Vagina (tissue), 2 donors: ENCODE measurements around the gene EVPLL. TPM values are rescaled to one million over a fixed set of nuclear protein-coding genes. Genes with fewer than 3 reads are reported as not detected.

Source experiments
- DNase-seq, 2 donors: peaks; one replicate each; pipeline ENCODE4 v3.0.0-alpha.2; 2017; ENCODE audit errors: extremely low spot score in 2 of 2
- H3K27ac ChIP-seq: fragments of 200-600 bp; sonication (generic); one replicate; pipeline ENCODE4 v1.5.1; 2019
- H3K27me3 ChIP-seq: fragments of 200-600 bp; sonication (generic); one replicate; pipeline ENCODE4 v1.5.1; 2019
- H3K36me3 ChIP-seq, 2 donors: fragments of 200-600 bp; sonication (generic); one replicate each; pipeline ENCODE4 v1.5.1; 2017 to 2019
- H3K4me1 ChIP-seq: fragments of 200-600 bp; sonication (generic); one replicate; pipeline ENCODE4 v1.5.1; 2019
- H3K4me3 ChIP-seq, 2 donors: fragments of 200-600 bp; sonication (generic); 1 replicate in 1 of 2; 2 replicates in 1 of 2; pipeline ENCODE4 v1.5.1; 2016 to 2019
- H3K9me3 ChIP-seq: fragments of 200-600 bp; sonication (generic); one replicate; pipeline ENCODE4 v1.5.1; 2019
- POLR2A ChIP-seq, 2 donors: fragments of 450-650 bp; IDR thresholded peaks; one replicate each; pipeline ENCODE4 v1.6.1; 2017; ENCODE audit warnings: antibody characterized with exemption in 2 of 2, mild to moderate bottlenecking in 2 of 2, moderate library complexity in 2 of 2
- POLR2AphosphoS5 ChIP-seq, 2 donors: sonication (generic); formaldehyde crosslinking; IDR thresholded peaks; one replicate each; pipeline ENCODE4 v1.9.0; 2017; ENCODE audit warnings: antibody characterized with exemption in 2 of 2, mild to moderate bottlenecking in 2 of 2, low read depth in 1 of 2; ENCODE audit not compliant: insufficient read depth in 1 of 2
- intact Hi-C: fragments of 100-400 bp; cut with DNase I; formaldehyde crosslinking; loops from one replicate; pipeline ENCODE4 v1.15.1; 2023
- total RNA-seq: library from RNA; depleted of rRNA; stranded (reverse); fragments of >200 nt; gene quantifications from one replicate; pipeline ENCODE4 v1.2.3, GENCODE V29; 2016
- TF ChIP-seq, protein P1 (sequence below), 3 experiments: fragments of 450-650 bp in 2 of 3; fragments of 200-600 bp in 1 of 3; sonication (generic) in 1 of 3; IDR thresholded peaks; one replicate each; pipeline ENCODE4 v1.5.1; 2017 to 2019; ENCODE audit warnings: antibody characterized with exemption in 3 of 3, mild to moderate bottlenecking in 2 of 3, moderate library complexity in 2 of 3

Gene EVPLL
- total RNA-seq, 1 donor from 2014 or later, result 16.7 TPM

DNA sequence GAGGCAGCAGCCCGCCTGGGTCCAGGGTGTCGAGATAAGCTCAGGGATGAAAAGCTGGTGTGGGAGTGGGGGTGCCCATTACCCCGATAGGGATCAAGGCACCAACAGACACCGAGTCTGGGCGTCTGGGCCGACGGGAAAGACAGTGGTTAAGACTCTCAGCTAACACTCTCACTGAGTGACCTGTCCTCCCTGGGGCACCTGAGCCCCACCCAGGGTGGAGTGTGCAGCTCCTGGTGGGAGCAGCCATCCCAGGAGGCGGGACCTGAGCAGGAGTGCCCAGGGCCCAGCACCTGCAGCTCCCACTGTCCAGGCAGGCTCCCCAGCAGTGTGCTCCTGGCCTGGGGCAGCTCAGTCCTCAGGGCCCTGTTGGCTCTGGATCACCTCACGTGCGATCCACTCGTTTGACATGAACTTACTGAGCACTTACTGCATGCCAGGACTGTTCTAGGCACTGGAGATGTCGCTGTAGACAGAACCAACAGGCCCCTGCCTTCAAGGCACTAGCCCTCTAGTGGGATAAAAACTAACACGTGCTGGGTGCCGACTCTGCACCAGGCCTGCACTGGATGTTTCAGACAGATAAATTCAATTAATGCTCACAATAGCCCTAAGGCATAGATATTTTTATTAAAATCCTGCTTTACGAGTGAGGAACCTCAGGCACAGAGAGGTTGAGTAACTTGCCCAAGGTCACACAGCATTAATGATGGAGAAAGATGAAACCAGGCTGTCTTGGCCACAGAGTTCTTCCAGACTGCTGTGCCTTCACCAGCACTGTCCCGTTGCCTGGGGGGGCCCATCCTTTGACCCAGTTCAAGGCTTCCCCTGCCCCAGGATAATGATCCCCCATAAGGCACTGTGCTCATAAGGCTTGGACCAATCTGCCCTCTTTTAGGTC is 1.9 kb downstream of the EVPLL start:
- intact Hi-C loops, result no loop called here
- H3K4me1 ChIP-seq, result peaks cover 11% of the 10 kb centered on the region
- no peaks in the 10 kb centered on the region for H3K27me3 ChIP-seq
- H3K9me3 ChIP-seq, result no peaks in the 10 kb centered on the region
- no peaks in the 10 kb centered on the region for H3K36me3 ChIP-seq
- DNase-seq, result no peak
- no peak overlapping the region for H3K4me3 ChIP-seq
- TF ChIP-seq POLR2A (IDR thresholded peaks at IDR 0.05), result no peak
- TF ChIP-seq POLR2AphosphoS5 (IDR thresholded peaks at IDR 0.05; ENCODE audit: insufficient read depth in 1 of 2, low read depth in 1 of 2), result no peak
- TF ChIP-seq, protein P1, sequence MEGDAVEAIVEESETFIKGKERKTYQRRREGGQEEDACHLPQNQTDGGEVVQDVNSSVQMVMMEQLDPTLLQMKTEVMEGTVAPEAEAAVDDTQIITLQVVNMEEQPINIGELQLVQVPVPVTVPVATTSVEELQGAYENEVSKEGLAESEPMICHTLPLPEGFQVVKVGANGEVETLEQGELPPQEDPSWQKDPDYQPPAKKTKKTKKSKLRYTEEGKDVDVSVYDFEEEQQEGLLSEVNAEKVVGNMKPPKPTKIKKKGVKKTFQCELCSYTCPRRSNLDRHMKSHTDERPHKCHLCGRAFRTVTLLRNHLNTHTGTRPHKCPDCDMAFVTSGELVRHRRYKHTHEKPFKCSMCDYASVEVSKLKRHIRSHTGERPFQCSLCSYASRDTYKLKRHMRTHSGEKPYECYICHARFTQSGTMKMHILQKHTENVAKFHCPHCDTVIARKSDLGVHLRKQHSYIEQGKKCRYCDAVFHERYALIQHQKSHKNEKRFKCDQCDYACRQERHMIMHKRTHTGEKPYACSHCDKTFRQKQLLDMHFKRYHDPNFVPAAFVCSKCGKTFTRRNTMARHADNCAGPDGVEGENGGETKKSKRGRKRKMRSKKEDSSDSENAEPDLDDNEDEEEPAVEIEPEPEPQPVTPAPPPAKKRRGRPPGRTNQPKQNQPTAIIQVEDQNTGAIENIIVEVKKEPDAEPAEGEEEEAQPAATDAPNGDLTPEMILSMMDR (IDR thresholded peaks at IDR 0.05), result no peak
- no peak overlapping the region for H3K27ac ChIP-seq

DNA sequence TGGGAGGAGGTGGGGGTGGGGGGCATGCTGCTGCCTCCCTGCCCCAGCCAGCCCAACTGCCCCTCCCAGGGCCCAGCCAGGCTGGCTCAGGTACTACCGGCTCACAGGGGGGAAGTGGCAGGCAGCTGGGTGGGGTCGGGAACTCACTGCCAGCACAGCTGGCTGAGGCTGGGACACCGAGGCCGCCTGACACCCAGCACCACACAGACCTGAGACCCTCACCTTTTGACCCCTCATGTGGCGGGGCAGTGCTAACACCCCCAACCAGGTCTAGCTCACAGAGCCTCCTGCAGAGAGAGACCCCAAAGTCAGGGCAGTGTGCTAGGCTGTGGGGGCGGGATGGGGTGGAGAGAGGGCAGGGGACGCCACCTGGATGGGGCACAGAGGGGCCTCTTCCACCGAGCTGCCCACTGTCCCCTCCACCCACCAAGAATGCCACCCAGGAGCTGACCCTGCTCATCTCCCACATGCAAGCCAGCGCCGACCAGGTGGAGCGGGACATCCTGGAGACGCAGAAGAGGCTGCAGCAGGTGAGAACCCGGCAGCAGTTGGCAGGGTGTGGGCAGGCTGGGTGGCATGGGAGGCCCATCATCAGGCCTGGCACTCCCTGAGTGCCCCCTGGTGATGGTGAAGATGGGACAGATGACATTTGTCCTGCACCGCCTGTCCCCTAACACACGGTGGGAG is 3.0 kb downstream of the EVPLL start:
- peaks cover 11% of the 10 kb centered on the region for H3K4me1 ChIP-seq
- no peak overlapping the region for H3K4me3 ChIP-seq
- H3K27me3 ChIP-seq, result no peaks in the 10 kb centered on the region
- H3K9me3 ChIP-seq, result no peaks in the 10 kb centered on the region
- no peak for TF ChIP-seq POLR2AphosphoS5 (IDR thresholded peaks at IDR 0.05; ENCODE audit: insufficient read depth in 1 of 2, low read depth in 1 of 2)
- TF ChIP-seq, protein P1 (IDR thresholded peaks at IDR 0.05), result no peak
- no peak for DNase-seq
- H3K27ac ChIP-seq, result no peak overlapping the region
- intact Hi-C loops, result no loop called here
- no peaks in the 10 kb centered on the region for H3K36me3 ChIP-seq

DNA sequence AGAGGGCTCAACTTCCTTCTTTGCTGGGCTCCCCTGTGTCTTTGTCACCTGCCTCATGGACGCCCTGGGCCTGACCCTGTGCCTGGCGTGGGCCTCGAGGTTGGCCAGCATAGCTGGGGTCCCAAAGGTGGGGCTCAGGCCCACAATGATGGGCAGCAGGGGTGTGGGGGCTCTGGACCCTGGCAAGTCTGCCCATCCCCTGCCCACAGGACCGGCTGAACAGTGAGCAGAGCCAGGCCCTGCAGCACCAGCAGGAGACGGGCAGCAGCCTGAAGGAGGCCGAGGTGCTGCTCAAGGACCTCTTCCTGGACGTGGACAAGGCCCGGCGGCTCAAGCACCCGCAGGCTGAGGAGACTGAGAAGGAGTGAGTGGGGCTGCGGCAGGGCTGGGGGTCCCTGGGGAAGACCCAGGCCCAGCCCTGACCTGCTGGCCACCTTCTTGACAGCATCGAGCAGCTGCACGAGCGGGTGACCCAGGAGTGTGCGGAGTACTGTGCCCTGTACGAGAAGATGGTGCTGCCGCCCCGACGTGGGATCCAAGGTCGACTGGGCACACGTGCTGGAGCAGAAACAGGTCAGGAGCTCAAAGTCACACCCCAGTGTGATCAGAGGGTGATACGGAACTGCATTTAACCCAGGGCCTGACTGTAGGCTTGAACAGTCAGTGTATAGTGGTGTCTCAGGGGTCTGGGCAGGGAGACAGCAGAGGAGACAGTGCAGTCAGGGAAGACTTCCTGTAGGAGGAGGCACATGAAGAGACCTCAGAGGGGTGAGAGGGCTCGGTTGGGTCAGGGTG is 3.8 kb downstream of the EVPLL start:
- Histone ChIP-seq H3K27ac (no peak overlapping the region), H3K9me3 (no peaks in the 10 kb centered on the region), H3K4me3 (no peak overlapping the region), H3K4me1 (peaks cover 8% of the 10 kb centered on the region), H3K27me3 (no peaks in the 10 kb centered on the region), H3K36me3 (no peaks in the 10 kb centered on the region)
- TF ChIP-seq, protein P1 (IDR thresholded peaks at IDR 0.05), result no peak
- TF ChIP-seq POLR2A (IDR thresholded peaks at IDR 0.05) (no peak), POLR2AphosphoS5 (IDR thresholded peaks at IDR 0.05; ENCODE audit: insufficient read depth in 1 of 2, low read depth in 1 of 2) (no peak)
- DNase-seq, result no peak
- intact Hi-C loops, result no loop called here

DNA sequence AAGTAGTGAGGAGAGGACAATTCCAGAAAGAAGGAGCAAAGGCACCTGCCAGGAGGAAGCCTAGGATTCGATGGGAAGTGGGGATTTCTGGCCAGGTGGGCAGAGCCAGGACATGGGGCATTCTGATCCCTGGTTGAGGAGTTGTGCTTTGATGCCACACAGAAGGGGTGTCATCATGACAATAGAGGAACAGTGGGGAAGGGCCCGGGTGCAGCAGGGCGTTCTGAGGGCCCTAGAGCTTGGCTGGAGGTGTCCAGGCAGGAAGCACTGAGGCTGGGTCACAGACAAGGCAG is 4.3 kb downstream of the EVPLL start:
- Histone ChIP-seq H3K4me1 (peaks cover 3% of the 10 kb centered on the region), H3K4me3 (no peak overlapping the region), H3K9me3 (no peaks in the 10 kb centered on the region), H3K27ac (no peak overlapping the region), H3K27me3 (no peaks in the 10 kb centered on the region), H3K36me3 (no peaks in the 10 kb centered on the region)
- TF ChIP-seq POLR2A (IDR thresholded peaks at IDR 0.05) (no peak), POLR2AphosphoS5 (IDR thresholded peaks at IDR 0.05; ENCODE audit: insufficient read depth in 1 of 2, low read depth in 1 of 2) (no peak)
- TF ChIP-seq, protein P1 (IDR thresholded peaks at IDR 0.05), result no peak
- intact Hi-C loops, result no loop called here
- DNase-seq, result no peak
